ENCODE results near the gene NRXN3. TPM values are rescaled to one million over a fixed set of nuclear protein-coding genes. Genes with fewer than 3 reads are reported as not detected.

Gene NRXN3
- total and polyA plus RNA-seq, 2 experiments from 2014 or later, result 1.0 to 1.8 TPM

- Histone ChIP-seq H3K36me3 (ENCODE audit: insufficient read depth) (peaks cover 3% of the 10 kb centered on the region; the same call in 1 of the 2 replicates), H3K4me3 (no peak overlapping the region), H3K27me3 (ENCODE audit: insufficient read depth) (no peaks in the 10 kb centered on the region), H3F3A (replicated peaks; ENCODE audit: low read depth) (no peaks in the 10 kb centered on the region), H3K4me1 (ENCODE audit: insufficient read depth) (no peaks in the 10 kb centered on the region), H3K27ac (ENCODE audit: low read depth) (no peak overlapping the region), H2AFZ (no peak overlapping the region), H3K9me2 (ENCODE audit: insufficient read depth) (no peaks in the 10 kb centered on the region), H3K4me2 (no peak overlapping the region), H4K20me1 (replicated peaks; ENCODE audit: insufficient read depth) (no peaks in the 10 kb centered on the region), H3K79me2 (replicated peaks; ENCODE audit: insufficient read depth) (no peaks in the 10 kb centered on the region)
- Mint-ChIP-seq H3K27me3 (ENCODE audit: insufficient read depth, low read depth, poor library complexity) (no peaks in the 10 kb centered on the region), H3K36me3 (ENCODE audit: low read depth) (no peaks in the 10 kb centered on the region), H3K4me3 (no peak overlapping the region), H3K4me1 (no peaks in the 10 kb centered on the region), H3K9me3 (no peaks in the 10 kb centered on the region), H3K27ac (no peak overlapping the region)
- TF ChIP-seq POLR2AphosphoS5 (IDR thresholded peaks at IDR 0.05; ENCODE audit: low read depth), result no peak
- TF ChIP-seq ZNF331 (CRISPR knock-in tag; IDR thresholded peaks at IDR 0.05; ENCODE audit: low read depth), result no peak
- no peak for DNase-seq (ENCODE audit: low spot score)
- ATAC-seq, result no peak
Measured at GRCh38 chr14:79084861-79085260, 914.7 kb downstream of the NRXN3 start.

DNA sequence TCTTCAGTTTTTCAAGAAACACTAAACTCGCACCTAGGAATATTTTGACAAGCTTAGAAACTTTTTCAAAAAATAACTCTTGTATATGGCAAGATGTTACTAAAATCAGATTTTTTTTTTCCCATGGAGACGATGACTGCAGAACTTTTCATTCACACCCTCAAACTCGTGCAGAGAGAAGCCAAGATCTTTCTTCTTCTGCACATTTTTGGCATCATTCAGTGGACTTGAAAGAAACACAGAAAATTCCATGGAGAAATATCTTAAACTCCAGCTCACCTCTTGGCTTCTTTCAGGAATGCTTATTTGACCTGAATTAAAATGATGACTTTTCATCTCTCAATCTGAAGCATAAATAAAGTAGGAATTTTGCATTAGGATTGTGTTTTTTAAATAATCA lies 919.4 kb downstream of the NRXN3 start:
- Histone ChIP-seq H3K27me3 (ENCODE audit: insufficient read depth) (no peaks in the 10 kb centered on the region), H3K27ac (ENCODE audit: low read depth) (no peak overlapping the region), H3K4me2 (no peak overlapping the region), H2AFZ (no peak overlapping the region), H3K4me3 (no peak overlapping the region), H3K9me2 (ENCODE audit: insufficient read depth) (no peaks in the 10 kb centered on the region), H3K4me1 (ENCODE audit: insufficient read depth) (no peaks in the 10 kb centered on the region), H3K36me3 (ENCODE audit: insufficient read depth) (peaks cover 3% of the 10 kb centered on the region; the same call in 1 of the 2 replicates), H3K79me2 (replicated peaks; ENCODE audit: insufficient read depth) (no peaks in the 10 kb centered on the region), H4K20me1 (replicated peaks; ENCODE audit: insufficient read depth) (no peaks in the 10 kb centered on the region), H3F3A (replicated peaks; ENCODE audit: low read depth) (no peaks in the 10 kb centered on the region)
- H3K4me1 Mint-ChIP-seq, result peaks cover 16% of the 10 kb centered on the region
- no peak overlapping the region for H3K27ac Mint-ChIP-seq
- H3K27me3 Mint-ChIP-seq (ENCODE audit: insufficient read depth, low read depth, poor library complexity), result no peaks in the 10 kb centered on the region
- no peaks in the 10 kb centered on the region for H3K9me3 Mint-ChIP-seq
- no peaks in the 10 kb centered on the region for H3K36me3 Mint-ChIP-seq (ENCODE audit: low read depth)
- ATAC-seq, result no peak
- TF ChIP-seq, protein P1, sequence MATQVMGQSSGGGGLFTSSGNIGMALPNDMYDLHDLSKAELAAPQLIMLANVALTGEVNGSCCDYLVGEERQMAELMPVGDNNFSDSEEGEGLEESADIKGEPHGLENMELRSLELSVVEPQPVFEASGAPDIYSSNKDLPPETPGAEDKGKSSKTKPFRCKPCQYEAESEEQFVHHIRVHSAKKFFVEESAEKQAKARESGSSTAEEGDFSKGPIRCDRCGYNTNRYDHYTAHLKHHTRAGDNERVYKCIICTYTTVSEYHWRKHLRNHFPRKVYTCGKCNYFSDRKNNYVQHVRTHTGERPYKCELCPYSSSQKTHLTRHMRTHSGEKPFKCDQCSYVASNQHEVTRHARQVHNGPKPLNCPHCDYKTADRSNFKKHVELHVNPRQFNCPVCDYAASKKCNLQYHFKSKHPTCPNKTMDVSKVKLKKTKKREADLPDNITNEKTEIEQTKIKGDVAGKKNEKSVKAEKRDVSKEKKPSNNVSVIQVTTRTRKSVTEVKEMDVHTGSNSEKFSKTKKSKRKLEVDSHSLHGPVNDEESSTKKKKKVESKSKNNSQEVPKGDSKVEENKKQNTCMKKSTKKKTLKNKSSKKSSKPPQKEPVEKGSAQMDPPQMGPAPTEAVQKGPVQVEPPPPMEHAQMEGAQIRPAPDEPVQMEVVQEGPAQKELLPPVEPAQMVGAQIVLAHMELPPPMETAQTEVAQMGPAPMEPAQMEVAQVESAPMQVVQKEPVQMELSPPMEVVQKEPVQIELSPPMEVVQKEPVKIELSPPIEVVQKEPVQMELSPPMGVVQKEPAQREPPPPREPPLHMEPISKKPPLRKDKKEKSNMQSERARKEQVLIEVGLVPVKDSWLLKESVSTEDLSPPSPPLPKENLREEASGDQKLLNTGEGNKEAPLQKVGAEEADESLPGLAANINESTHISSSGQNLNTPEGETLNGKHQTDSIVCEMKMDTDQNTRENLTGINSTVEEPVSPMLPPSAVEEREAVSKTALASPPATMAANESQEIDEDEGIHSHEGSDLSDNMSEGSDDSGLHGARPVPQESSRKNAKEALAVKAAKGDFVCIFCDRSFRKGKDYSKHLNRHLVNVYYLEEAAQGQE (IDR thresholded peaks at IDR 0.05; ENCODE audit: unreplicated experiment), result no peak
- TF ChIP-seq JUNB (IDR thresholded peaks at IDR 0.05; ENCODE audit: unreplicated experiment) (no peak), EZH2phosphoT487 (IDR thresholded peaks at IDR 0.05; ENCODE audit: unreplicated experiment) (no peak), CTCF (conservative IDR thresholded peaks at IDR 0.05; ENCODE audit: low read depth in 2 of 2) (no peak), NANOG (IDR thresholded peaks at IDR 0.05; ENCODE audit: borderline replicate concordance) (no peak), STAT1 (IDR thresholded peaks at IDR 0.05; ENCODE audit: unreplicated experiment) (no peak), POLR2AphosphoS5 (IDR thresholded peaks at IDR 0.05; ENCODE audit: low read depth) (no peak), CREB1 (CRISPR knock-in tag; IDR thresholded peaks at IDR 0.05; ENCODE audit: low read depth) (no peak), ZNF331 (CRISPR knock-in tag; IDR thresholded peaks at IDR 0.05; ENCODE audit: low read depth) (no peak), ZNF462 (CRISPR knock-in tag; IDR thresholded peaks at IDR 0.05) (no peak)
- H3K4me3 Mint-ChIP-seq, result no peak overlapping the region
- no peak for DNase-seq (ENCODE audit: low spot score)

All from GM23338 (cell line).